CD14-positive monocyte (primary cell): ENCODE results near the gene RDX. TPM values are rescaled to one million over a fixed set of nuclear protein-coding genes. Genes with fewer than 3 reads are reported as not detected.

Source experiments
- DNase-seq, 3 donors: peaks; one replicate each; pipeline ENCODE4 v3.0.0-alpha.2; 2011 to 2022
- H2AFZ ChIP-seq: 2 replicates; pipeline ENCODE4 v1.6.0; 2012; ENCODE audit warnings: mild to moderate bottlenecking, low read depth, low read length, inconsistent platforms; ENCODE audit not compliant: insufficient read depth, poor library complexity, severe bottlenecking
- H3K27ac ChIP-seq, 2 donors: 1 replicate in 1 of 2; 2 replicates in 1 of 2; pipeline ENCODE4 v1.5.1; 2012 to 2013; ENCODE audit warnings: low read length in 2 of 2, control low read depth in 1 of 2, inconsistent platforms in 1 of 2, low read depth in 1 of 2, mild to moderate bottlenecking in 1 of 2
- H3K27me3 ChIP-seq, 2 donors: one replicate each; pipeline versions ENCODE4 v1.6.0 to v1.6.1; 2011 to 2013; ENCODE audit warnings: low read length in 2 of 2; ENCODE audit not compliant: control insufficient read depth in 2 of 2, insufficient read depth in 2 of 2
- H3K36me3 ChIP-seq, 2 donors: replicated peaks in 1 of 2; 1 replicate in 1 of 2; 2 replicates in 1 of 2; pipeline versions ENCODE4 v1.5.1 to v1.6.1; 2012 to 2013; ENCODE audit warnings: low read length in 2 of 2, control low read depth in 1 of 2, inconsistent platforms in 1 of 2, mild to moderate bottlenecking in 1 of 2; ENCODE audit not compliant: insufficient read depth in 2 of 2, control insufficient read depth in 1 of 2
- H3K4me1 ChIP-seq, 2 donors: 1 replicate in 1 of 2; 2 replicates in 1 of 2; pipeline versions ENCODE4 v1.5.1 to v1.6.1; 2012 to 2013; ENCODE audit warnings: low read length in 2 of 2, control low read depth in 1 of 2, inconsistent platforms in 1 of 2, mild to moderate bottlenecking in 1 of 2, moderate library complexity in 1 of 2; ENCODE audit not compliant: insufficient read depth in 2 of 2, control insufficient read depth in 1 of 2
- H3K4me2 ChIP-seq: replicated peaks from 2 replicates; pipeline ENCODE3; 2012; ENCODE audit warnings: low read length, moderate library complexity, mild to moderate bottlenecking; ENCODE audit not compliant: poor library complexity, severe bottlenecking; ENCODE audit errors: extremely low read depth
- H3K4me3 ChIP-seq, 3 experiments: fragments of 200-600 bp in 1 of 3; sonication (generic) in 1 of 3; replicated peaks in 1 of 3; 1 replicate in 2 of 3; 2 replicates in 1 of 3; pipeline ENCODE4 v1.5.1; 2011 to 2013; ENCODE audit warnings: low read length in 3 of 3, mild to moderate bottlenecking in 3 of 3, control low read depth in 2 of 3, low read depth in 2 of 3, inconsistent platforms in 1 of 3, moderate library complexity in 1 of 3
- H3K79me2 ChIP-seq: 2 replicates; pipeline ENCODE4 v1.6.0; 2012; ENCODE audit warnings: mild to moderate bottlenecking, control low read depth, inconsistent platforms, low read length, moderate library complexity; ENCODE audit not compliant: insufficient read depth
- H3K9ac ChIP-seq: 2 replicates; pipeline ENCODE4 v1.6.0; 2017; ENCODE audit warnings: low read length, mild to moderate bottlenecking; ENCODE audit not compliant: insufficient read depth, poor library complexity, severe bottlenecking
- H3K9me3 ChIP-seq, 2 donors: replicated peaks in 1 of 2; 1 replicate in 1 of 2; 2 replicates in 1 of 2; pipeline versions ENCODE4 v1.5.1 to v1.6.1; 2012 to 2013; ENCODE audit warnings: low read length in 2 of 2, control low read depth in 1 of 2; ENCODE audit not compliant: control insufficient read depth in 1 of 2, insufficient read depth in 1 of 2
- H4K20me1 ChIP-seq: 2 replicates; pipeline ENCODE4 v1.6.0; 2012; ENCODE audit warnings: mild to moderate bottlenecking, low read length, control low read depth, moderate library complexity; ENCODE audit not compliant: insufficient read depth
- H3K27ac Mint-ChIP-seq, 7 donors: one replicate each; pipeline ENCODE4 v1.8.0; 2020; ENCODE audit warnings: mild to moderate bottlenecking in 7 of 7, mixed read lengths in 7 of 7, moderate library complexity in 6 of 7, inconsistent platforms in 2 of 7
- H3K27me3 Mint-ChIP-seq, 3 donors: one replicate each; pipeline ENCODE4 v1.8.0; 2021 to 2022; ENCODE audit warnings: low read depth in 3 of 3, mild to moderate bottlenecking in 3 of 3, mixed read lengths in 3 of 3, moderate library complexity in 3 of 3, inconsistent platforms in 1 of 3
- H3K36me3 Mint-ChIP-seq, 2 donors: one replicate each; pipeline ENCODE4 v1.8.0; 2020; ENCODE audit warnings: mixed read lengths in 2 of 2, inconsistent platforms in 1 of 2, mild to moderate bottlenecking in 1 of 2
- H3K4me1 Mint-ChIP-seq: one replicate; pipeline ENCODE4 v1.8.0; 2020; ENCODE audit warnings: mild to moderate bottlenecking, mixed read lengths
- H3K4me3 Mint-ChIP-seq, 2 donors: one replicate each; pipeline ENCODE4 v1.8.0; 2020; ENCODE audit warnings: mild to moderate bottlenecking in 2 of 2, mixed read lengths in 2 of 2, moderate library complexity in 1 of 2
- H3K9me3 Mint-ChIP-seq, 7 donors: one replicate each; pipeline ENCODE4 v1.8.0; 2020 to 2022; ENCODE audit warnings: mixed read lengths in 7 of 7, mild to moderate bottlenecking in 6 of 7, moderate library complexity in 6 of 7, inconsistent platforms in 2 of 7
- WGBS: methylation state at CpG from one replicate; pipeline ENCODE4 v1.1.5; 2013; ENCODE audit warnings: missing lambda C conversion rate; ENCODE audit not compliant: insufficient coverage; 5-methylcytosine and 5-hydroxymethylcytosine counted together
- intact Hi-C, 2 donors: fragments of 100-400 bp; cut with micrococcal nuclease; formaldehyde crosslinking; loops; one replicate each; pipeline versions ENCODE4 v1.15.0 to v1.15.1; 2023
- polyA plus RNA-seq, 3 donors: library from polyadenylated mRNA; depleted of rRNA in 1 of 3; unstranded in 2 of 3; stranded (reverse) in 1 of 3; fragments of 300-500 nt in 2 of 3; fragments of >200 nt in 1 of 3; fragmentation: Illumina TruSeq in 2 of 3; gene quantifications; 1 replicate in 2 of 3; 2 replicates in 1 of 3; pipeline ENCODE4 v1.2.3, GENCODE V29; 2012 to 2021
- TF ChIP-seq, protein P1 (sequence below): fragments of 200-600 bp; IDR thresholded peaks from one replicate; pipeline ENCODE4 v1.8.0; 2022; ENCODE audit warnings: antibody characterized with exemption, mild to moderate bottlenecking

Gene RDX
- polyA plus RNA-seq, 3 donors: 11.9 to 22.0 (median 20.9) TPM

DNA sequence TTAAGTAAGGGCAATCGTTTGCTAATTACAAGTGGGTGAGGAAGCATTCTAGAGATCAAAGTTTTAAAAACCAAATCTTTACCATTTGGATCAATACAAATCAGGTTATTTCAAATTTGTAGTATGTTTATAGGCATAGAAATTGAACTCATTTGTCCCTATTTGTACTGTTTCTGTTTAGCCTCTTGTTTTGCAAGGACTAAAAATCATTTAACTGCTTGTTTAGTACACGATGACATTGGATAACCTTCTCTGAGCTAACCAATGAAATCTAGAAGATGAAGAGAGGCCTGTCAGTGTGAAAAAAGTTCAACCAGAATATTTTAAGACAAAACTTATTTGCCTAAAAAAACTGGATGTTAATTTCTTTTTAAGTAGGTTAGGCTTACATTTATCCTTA is 163.3 kb downstream of the RDX start:
- whole genome bisulfite sequencing: no CpG with 5 or more reads among the region's 2 CpGs
- H3K27me3 ChIP-seq: no peaks in the 10 kb centered on the region
- no peak overlapping the region for H2AFZ ChIP-seq
- H3K4me1 ChIP-seq: no peaks in the 10 kb centered on the region
- H3K27ac ChIP-seq: no peak overlapping the region
- H3K4me3 ChIP-seq: no peak overlapping the region
- H3K4me3 Mint-ChIP-seq: no peak overlapping the region
- H3K9me3 Mint-ChIP-seq: no peaks in the 10 kb centered on the region
- DNase-seq: no peak
- no peak overlapping the region for H3K4me2 ChIP-seq
- no peak overlapping the region for H3K27ac Mint-ChIP-seq
- H3K36me3 Mint-ChIP-seq: peaks cover 2 to 11% of the 10 kb centered on the region in 2 donors
- intact Hi-C loops: no loop called here
- H3K9ac ChIP-seq: no peak overlapping the region
- H3K36me3 ChIP-seq: no peaks in the 10 kb centered on the region
- H3K79me2 ChIP-seq: no peaks in the 10 kb centered on the region
- TF ChIP-seq, protein P1, sequence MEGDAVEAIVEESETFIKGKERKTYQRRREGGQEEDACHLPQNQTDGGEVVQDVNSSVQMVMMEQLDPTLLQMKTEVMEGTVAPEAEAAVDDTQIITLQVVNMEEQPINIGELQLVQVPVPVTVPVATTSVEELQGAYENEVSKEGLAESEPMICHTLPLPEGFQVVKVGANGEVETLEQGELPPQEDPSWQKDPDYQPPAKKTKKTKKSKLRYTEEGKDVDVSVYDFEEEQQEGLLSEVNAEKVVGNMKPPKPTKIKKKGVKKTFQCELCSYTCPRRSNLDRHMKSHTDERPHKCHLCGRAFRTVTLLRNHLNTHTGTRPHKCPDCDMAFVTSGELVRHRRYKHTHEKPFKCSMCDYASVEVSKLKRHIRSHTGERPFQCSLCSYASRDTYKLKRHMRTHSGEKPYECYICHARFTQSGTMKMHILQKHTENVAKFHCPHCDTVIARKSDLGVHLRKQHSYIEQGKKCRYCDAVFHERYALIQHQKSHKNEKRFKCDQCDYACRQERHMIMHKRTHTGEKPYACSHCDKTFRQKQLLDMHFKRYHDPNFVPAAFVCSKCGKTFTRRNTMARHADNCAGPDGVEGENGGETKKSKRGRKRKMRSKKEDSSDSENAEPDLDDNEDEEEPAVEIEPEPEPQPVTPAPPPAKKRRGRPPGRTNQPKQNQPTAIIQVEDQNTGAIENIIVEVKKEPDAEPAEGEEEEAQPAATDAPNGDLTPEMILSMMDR: no peak
- H3K27me3 Mint-ChIP-seq: no peaks in the 10 kb centered on the region
- H4K20me1 ChIP-seq: no peaks in the 10 kb centered on the region
- H3K4me1 Mint-ChIP-seq: no peaks in the 10 kb centered on the region
- no peaks in the 10 kb centered on the region for H3K9me3 ChIP-seq

DNA sequence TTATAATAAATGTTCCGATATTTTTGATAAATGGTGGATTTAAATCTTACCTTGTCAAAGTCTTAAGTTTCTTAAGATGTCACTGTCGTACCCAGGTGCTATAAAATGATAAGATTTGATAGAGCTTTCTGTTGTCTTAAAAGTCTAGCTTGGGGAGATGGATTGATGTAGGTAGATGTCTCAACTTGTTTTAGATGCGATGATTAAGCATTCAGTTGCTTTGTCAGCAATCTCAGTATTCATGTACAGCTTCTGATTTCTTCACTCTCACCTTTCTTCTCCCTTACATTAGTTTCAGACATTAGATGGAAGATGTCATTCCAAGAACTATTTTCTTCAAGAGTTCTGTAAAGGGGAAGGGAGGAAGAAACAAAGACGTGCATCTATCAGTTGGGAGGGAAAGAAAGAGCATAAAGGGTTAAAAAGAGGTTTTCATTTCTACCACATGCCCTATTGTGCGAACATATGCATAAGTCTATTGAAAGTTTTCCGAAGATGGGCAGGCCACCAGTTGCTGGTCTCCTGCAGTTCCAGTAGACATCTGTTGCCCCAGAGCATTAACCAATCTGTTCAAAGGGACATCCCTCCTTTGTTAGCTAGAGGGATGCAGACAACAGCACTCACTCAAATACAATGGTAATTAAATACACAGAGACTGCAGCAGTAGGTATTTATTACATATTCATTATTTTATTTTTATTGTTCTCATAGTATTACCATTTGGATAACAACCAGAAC is 164.9 kb downstream of the RDX start:
- H2AFZ ChIP-seq: no peak overlapping the region
- H3K4me2 ChIP-seq: no peak overlapping the region
- Mint-ChIP-seq H3K36me3 (peaks cover 0 to 8% of the 10 kb centered on the region in 2 donors), H3K4me1 (no peaks in the 10 kb centered on the region), H3K27me3 (no peaks in the 10 kb centered on the region), H3K9me3 (no peaks in the 10 kb centered on the region), H3K27ac (no peak overlapping the region), H3K4me3 (no peak overlapping the region)
- no peak overlapping the region for H3K9ac ChIP-seq
- H3K36me3 ChIP-seq: no peaks in the 10 kb centered on the region
- H3K4me1 ChIP-seq: no peaks in the 10 kb centered on the region
- H3K27me3 ChIP-seq: no peaks in the 10 kb centered on the region
- TF ChIP-seq, protein P1: no peak
- no peak overlapping the region for H3K4me3 ChIP-seq
- no peak overlapping the region for H3K27ac ChIP-seq
- DNase-seq: no peak
- no peaks in the 10 kb centered on the region for H3K9me3 ChIP-seq
- intact Hi-C loops: no loop called here
- 100% methylated on average over 2 of the region's 6 CpGs for WGBS
- H3K79me2 ChIP-seq: no peaks in the 10 kb centered on the region
- H4K20me1 ChIP-seq: no peaks in the 10 kb centered on the region
